HL-60/S4 treated with phorbol 12-myristate 13-acetate at 8.2 ng/mL for 4 days and 3 days (cell line): Measurements from ENCODE around the gene CH25H.
"Not testable (repeated sequence)": the region's sequence is repeated elsewhere in the genome, so short reads cannot be mapped to it uniquely, and the experiment has no call there.

ENCODE experiments used
- in situ Hi-C: fragments of 300-500 bp; cut with MboI; formaldehyde crosslinking; loops from 2 replicates; pipeline ENCODE4 v1.15.0; 2022; ENCODE audit warnings: low sequenced_read_pairs

CH25H gene

GRCh38 chr10:89207181-89207800 is at the start of gene CH25H:
TSS of gene CH25H (minus strand) at chr10:89207317. CDS start at chr10:89207292, 25 bp downstream.
- in situ Hi-C loops, result loop anchor here (25.0 kb wide), 1 partner anchor 270 kb away; no protein-coding TSS in a partner anchor

- in situ Hi-C loops, result no loop called here
Measured at GRCh38 chr10:89256340-89256739, 49.2 kb upstream of the CH25H start.

GRCh38 chr10:89255793-89256192 is 48.7 kb upstream of the CH25H start:
- in situ Hi-C loops, result no loop called here

- in situ Hi-C loops, result not testable (repeated sequence)
Measured at GRCh38 chr10:89255091-89255579, 48.0 kb upstream of the CH25H start.

GRCh38 chr10:89252225-89252585 is 45.1 kb upstream of the CH25H start:
- in situ Hi-C loops, result no loop called here

GRCh38 chr10:89251409-89252224 is 44.5 kb upstream of the CH25H start, which contains the start of gene LIPA:
TSS of gene LIPA (minus strand) at chr10:89251775. CDS start at chr10:89247648, 4,127 bp downstream.
- in situ Hi-C loops, result no loop called here

- in situ Hi-C loops, result no loop called here
Measured at GRCh38 chr10:89250865-89251408, 43.8 kb upstream of the CH25H start.

- in situ Hi-C loops, result no loop called here
Measured at GRCh38 chr10:89248990-89249389, 41.9 kb upstream of the CH25H start.

GRCh38 chr10:89247623-89248022 is 40.5 kb upstream of the CH25H start:
- in situ Hi-C loops, result not testable (repeated sequence)

- in situ Hi-C loops, result no loop called here
Measured at GRCh38 chr10:89245802-89246201, 38.7 kb upstream of the CH25H start.

GRCh38 chr10:89242840-89243568 is 35.9 kb upstream of the CH25H start:
- in situ Hi-C loops, result no loop called here

- in situ Hi-C loops, result no loop called here
Measured at GRCh38 chr10:89242345-89242684, 35.2 kb upstream of the CH25H start.

GRCh38 chr10:89241486-89242344 is 34.6 kb upstream of the CH25H start:
- in situ Hi-C loops, result no loop called here

- in situ Hi-C loops, result no loop called here
Measured at GRCh38 chr10:89241026-89241425, 33.9 kb upstream of the CH25H start.

GRCh38 chr10:89240519-89240918 is 33.4 kb upstream of the CH25H start:
- in situ Hi-C loops, result no loop called here

- in situ Hi-C loops, result no loop called here
Measured at GRCh38 chr10:89238956-89239644, 32.0 kb upstream of the CH25H start.

GRCh38 chr10:89237849-89238248 is 30.7 kb upstream of the CH25H start:
- in situ Hi-C loops, result no loop called here

- in situ Hi-C loops, result no loop called here
Measured at GRCh38 chr10:89236226-89236797, 29.2 kb upstream of the CH25H start.

- in situ Hi-C loops, result no loop called here
Measured at GRCh38 chr10:89235073-89235798, 28.1 kb upstream of the CH25H start.
